LNCaP clone FGC (cell line): ENCODE results near the gene USH2A.

Source experiments
- DNase-seq: peaks from one replicate; pipeline ENCODE4 v3.0.0-alpha.2; 2011; ENCODE audit warnings: low read depth
- H3K4me3 ChIP-seq: 2 replicates; pipeline ENCODE4 v1.5.1; 2011; ENCODE audit warnings: mild to moderate bottlenecking, low read depth, low read length, control low read depth
- TF ChIP-seq, protein P1 (sequence below): IDR thresholded peaks from 2 replicates; pipeline ENCODE4 v1.5.1; 2012; ENCODE audit warnings: mild to moderate bottlenecking; ENCODE audit not compliant: control insufficient read depth, insufficient read depth; ENCODE audit errors: extremely low read depth

Gene USH2A

GRCh38 chr1:216303690-216304089 is 119.6 kb downstream of the USH2A start:
- H3K4me3 ChIP-seq = no peak overlapping the region
- DNase-seq = no peak
- TF ChIP-seq, protein P1, sequence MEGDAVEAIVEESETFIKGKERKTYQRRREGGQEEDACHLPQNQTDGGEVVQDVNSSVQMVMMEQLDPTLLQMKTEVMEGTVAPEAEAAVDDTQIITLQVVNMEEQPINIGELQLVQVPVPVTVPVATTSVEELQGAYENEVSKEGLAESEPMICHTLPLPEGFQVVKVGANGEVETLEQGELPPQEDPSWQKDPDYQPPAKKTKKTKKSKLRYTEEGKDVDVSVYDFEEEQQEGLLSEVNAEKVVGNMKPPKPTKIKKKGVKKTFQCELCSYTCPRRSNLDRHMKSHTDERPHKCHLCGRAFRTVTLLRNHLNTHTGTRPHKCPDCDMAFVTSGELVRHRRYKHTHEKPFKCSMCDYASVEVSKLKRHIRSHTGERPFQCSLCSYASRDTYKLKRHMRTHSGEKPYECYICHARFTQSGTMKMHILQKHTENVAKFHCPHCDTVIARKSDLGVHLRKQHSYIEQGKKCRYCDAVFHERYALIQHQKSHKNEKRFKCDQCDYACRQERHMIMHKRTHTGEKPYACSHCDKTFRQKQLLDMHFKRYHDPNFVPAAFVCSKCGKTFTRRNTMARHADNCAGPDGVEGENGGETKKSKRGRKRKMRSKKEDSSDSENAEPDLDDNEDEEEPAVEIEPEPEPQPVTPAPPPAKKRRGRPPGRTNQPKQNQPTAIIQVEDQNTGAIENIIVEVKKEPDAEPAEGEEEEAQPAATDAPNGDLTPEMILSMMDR = no peak

DNA sequence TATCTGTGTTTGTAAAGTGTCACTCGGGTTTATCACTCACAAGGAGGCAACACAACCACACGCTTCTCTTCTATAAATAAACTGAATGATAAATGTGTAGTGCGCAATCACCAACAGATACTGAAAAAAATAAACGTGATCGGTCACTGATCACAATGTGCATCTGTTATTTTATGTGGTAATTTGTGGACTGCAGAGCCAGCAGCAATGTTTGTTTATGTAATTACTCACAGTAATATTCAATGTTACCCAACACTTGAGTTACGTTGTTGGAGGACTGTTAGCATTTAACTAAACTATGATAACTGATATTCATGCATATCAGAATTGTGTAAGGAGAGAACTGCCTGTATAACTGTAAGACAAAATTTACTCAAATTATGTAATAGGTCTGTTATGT is 129.6 kb downstream of the USH2A start:
- no peak for DNase-seq
- TF ChIP-seq, protein P1 = no peak
- no peak overlapping the region for H3K4me3 ChIP-seq

DNA sequence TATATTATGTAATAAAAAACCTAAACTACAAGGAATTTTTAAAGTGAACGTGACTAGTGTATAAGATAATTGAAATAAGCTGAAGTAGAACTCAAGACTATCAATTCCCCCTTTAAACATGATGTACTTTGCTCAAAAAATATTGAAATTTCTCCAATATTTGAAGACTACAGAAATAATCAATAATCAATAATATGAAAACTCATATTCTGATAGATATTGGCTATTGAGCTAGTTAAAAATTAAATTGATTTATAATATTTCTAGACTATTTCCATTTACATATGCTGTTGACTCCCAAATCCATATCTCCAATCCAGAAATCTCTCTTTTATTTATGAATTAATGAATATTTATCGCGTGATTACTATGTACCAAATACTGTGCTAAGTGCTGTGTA is 133.2 kb downstream of the USH2A start:
- DNase-seq = no peak
- TF ChIP-seq, protein P1 = no peak

DNA sequence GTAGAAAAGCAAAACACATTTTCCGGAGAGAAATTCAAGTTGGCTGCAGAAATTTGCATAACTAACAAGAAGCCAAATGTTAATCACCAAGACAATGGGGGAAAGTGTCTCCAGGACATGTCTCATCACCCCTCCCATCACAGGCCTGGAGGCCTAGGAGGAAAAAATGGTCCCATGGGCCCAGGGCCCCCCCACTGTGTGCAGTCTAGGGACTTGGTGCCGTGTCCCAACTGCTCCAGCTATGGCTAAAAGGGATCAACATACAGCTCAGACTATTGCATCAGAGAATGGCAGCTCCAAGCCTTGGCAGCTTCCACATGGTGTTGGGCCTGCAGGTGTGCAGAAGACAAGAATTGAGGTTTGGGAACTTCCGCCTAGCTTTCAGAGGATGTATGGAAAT is 138.2 kb downstream of the USH2A start:
- no peak for DNase-seq
- TF ChIP-seq, protein P1 = no peak
- H3K4me3 ChIP-seq = no peak overlapping the region

More for the DNA sequence above, 133.2 kb downstream of the USH2A start:
- H3K4me3 ChIP-seq = no peak overlapping the region

DNA sequence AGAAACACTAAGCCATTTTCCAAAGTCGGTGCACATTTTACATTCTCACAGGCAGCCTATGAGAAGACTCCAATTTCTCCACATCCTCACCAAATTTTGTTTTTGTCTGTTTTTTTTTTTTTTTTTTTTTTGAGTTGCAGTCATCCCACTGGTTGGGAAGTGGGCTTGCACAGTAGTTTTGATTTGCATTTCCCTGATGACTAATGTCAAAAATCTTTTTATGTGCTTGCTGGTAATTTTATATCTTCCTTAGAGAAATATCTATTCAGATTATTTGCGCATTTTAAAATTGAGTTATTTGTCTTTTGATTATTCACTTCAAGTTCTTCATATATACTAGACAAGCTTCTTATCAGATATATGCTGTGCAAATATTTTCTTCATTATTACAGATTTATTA is 141.5 kb downstream of the USH2A start:
- DNase-seq = no peak
- H3K4me3 ChIP-seq = no peak overlapping the region
- TF ChIP-seq, protein P1 = no peak

GRCh38 chr1:216270086-216270773 is 153.0 kb downstream of the USH2A start:
- no peak for DNase-seq
- no peak overlapping the region for H3K4me3 ChIP-seq
- TF ChIP-seq, protein P1 = no peak

DNA sequence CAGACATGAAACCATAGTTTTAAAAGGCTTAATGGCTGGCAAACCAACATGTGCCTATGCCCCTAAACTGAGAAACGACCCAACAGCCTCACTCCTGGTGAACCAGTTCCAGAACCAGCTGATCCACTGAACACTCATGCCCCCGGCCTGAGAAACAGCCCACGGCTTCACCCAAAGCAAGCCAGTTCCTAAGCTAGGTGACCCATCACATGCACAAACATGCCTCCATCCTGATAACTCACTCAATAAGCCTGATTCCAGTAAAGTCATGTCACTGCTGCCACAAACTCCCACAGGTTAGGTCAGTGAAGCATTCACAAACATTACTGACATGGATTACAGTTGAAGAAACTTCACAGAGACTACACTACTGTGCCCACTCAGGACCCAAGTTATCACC is 161.6 kb downstream of the USH2A start:
- no peak for DNase-seq
- no peak overlapping the region for H3K4me3 ChIP-seq
- TF ChIP-seq, protein P1 = no peak
